Loucy (cell line): Measurements from ENCODE around the gene OR1A2.

Experiments
- H2AFZ ChIP-seq: fragments of 200-600 bp; sonication (generic); 2 replicates; pipeline ENCODE4 v1.6.0; 2016; ENCODE audit warnings: antibody characterized with exemption, mild to moderate bottlenecking, low read length, moderate library complexity
- H3F3A ChIP-seq: fragments of 200-600 bp; 2 replicates; pipeline ENCODE4 v1.6.0; 2016; ENCODE audit warnings: antibody characterized with exemption, low read depth, mild to moderate bottlenecking
- H3K27me3 ChIP-seq: fragments of 200-600 bp; sonication (generic); 2 replicates; pipeline ENCODE4 v1.6.1; 2014; ENCODE audit warnings: low read length, mild to moderate bottlenecking; ENCODE audit not compliant: insufficient read depth, poor library complexity, severe bottlenecking
- H3K36me3 ChIP-seq: fragments of 200-600 bp; sonication (generic); 2 replicates; pipeline ENCODE4 v1.6.1; 2016; ENCODE audit warnings: low read length; ENCODE audit not compliant: insufficient read depth
- H3K4me1 ChIP-seq: fragments of 200-600 bp; sonication (generic); 2 replicates; pipeline ENCODE4 v1.5.1; 2014; ENCODE audit warnings: low read length, mild to moderate bottlenecking; ENCODE audit not compliant: insufficient read depth, poor library complexity, severe bottlenecking
- H3K4me2 ChIP-seq: fragments of 200-600 bp; sonication (generic); 2 replicates; pipeline ENCODE4 v1.6.0; 2014; ENCODE audit warnings: antibody characterized with exemption, low read length, low read depth, mild to moderate bottlenecking; ENCODE audit not compliant: poor library complexity, severe bottlenecking
- H3K4me3 ChIP-seq: fragments of 200-600 bp; sonication (generic); 2 replicates; pipeline ENCODE4 v1.5.1; 2014; ENCODE audit warnings: low read length, mild to moderate bottlenecking, mixed read lengths; ENCODE audit not compliant: poor library complexity, severe bottlenecking
- H3K79me2 ChIP-seq: fragments of 200-600 bp; sonication (generic); 2 replicates; pipeline ENCODE4 v1.6.1; 2014; ENCODE audit warnings: low read length; ENCODE audit not compliant: insufficient read depth
- H3K9ac ChIP-seq: fragments of 200-600 bp; sonication (generic); 2 replicates; pipeline ENCODE4 v1.6.0; 2014; ENCODE audit warnings: mild to moderate bottlenecking, low read depth, low read length, moderate library complexity; ENCODE audit not compliant: poor library complexity, severe bottlenecking
- H3K9me2 ChIP-seq: fragments of 200-600 bp; sonication (generic); replicated peaks from 2 replicates; pipeline ENCODE4 v1.6.1; 2016; ENCODE audit warnings: low read depth, low read length, mixed read lengths
- H3K9me3 ChIP-seq: fragments of 200-600 bp; sonication (generic); 2 replicates; pipeline ENCODE4 v1.6.1; 2014; ENCODE audit warnings: mild to moderate bottlenecking, antibody characterized with exemption, low read length, low read depth; ENCODE audit not compliant: insufficient read depth
- H4K20me1 ChIP-seq: fragments of 200-600 bp; sonication (generic); 2 replicates; pipeline ENCODE4 v1.6.0; 2014; ENCODE audit warnings: antibody characterized with exemption, low read length, mild to moderate bottlenecking; ENCODE audit not compliant: insufficient read depth, poor library complexity, severe bottlenecking
- EZH2phosphoT487 ChIP-seq: fragments of 200-600 bp; IDR thresholded peaks from 2 replicates; pipeline ENCODE4 v1.6.1; 2018; ENCODE audit warnings: antibody characterized with exemption, mild to moderate bottlenecking, moderate library complexity, borderline replicate concordance
- TF ChIP-seq, protein P1 (sequence below): fragments of 200-600 bp; sonication (generic); conservative IDR thresholded peaks from 2 replicates; pipeline ENCODE4 v1.5.1; 2014; ENCODE audit warnings: mild to moderate bottlenecking, antibody characterized with exemption, low read length

OR1A2 gene

DNA sequence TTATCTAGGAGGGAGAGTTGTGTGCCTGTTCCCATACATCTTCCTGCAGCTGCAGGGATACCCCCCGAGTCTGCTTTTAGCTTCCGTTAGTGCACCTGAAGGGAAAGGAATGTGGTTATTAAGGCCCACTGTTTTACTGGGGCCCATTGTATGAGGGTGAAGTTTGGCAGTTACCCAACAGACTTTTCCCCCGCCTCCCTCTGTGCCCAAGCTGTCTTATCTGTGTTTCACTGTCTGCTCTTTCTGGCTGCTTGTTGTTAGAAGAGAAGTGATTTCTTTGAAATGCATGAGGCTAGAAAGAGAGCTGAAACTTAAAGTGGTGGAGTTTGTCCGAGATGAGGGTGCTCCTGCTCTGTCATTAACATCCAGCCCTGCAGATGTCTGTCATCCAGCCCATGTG is 7.4 kb upstream of the OR1A2 start:
- H3F3A ChIP-seq: no peaks in the 10 kb centered on the region
- no peaks in the 10 kb centered on the region for H4K20me1 ChIP-seq
- no peak for TF ChIP-seq EZH2phosphoT487
- TF ChIP-seq, protein P1, sequence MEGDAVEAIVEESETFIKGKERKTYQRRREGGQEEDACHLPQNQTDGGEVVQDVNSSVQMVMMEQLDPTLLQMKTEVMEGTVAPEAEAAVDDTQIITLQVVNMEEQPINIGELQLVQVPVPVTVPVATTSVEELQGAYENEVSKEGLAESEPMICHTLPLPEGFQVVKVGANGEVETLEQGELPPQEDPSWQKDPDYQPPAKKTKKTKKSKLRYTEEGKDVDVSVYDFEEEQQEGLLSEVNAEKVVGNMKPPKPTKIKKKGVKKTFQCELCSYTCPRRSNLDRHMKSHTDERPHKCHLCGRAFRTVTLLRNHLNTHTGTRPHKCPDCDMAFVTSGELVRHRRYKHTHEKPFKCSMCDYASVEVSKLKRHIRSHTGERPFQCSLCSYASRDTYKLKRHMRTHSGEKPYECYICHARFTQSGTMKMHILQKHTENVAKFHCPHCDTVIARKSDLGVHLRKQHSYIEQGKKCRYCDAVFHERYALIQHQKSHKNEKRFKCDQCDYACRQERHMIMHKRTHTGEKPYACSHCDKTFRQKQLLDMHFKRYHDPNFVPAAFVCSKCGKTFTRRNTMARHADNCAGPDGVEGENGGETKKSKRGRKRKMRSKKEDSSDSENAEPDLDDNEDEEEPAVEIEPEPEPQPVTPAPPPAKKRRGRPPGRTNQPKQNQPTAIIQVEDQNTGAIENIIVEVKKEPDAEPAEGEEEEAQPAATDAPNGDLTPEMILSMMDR: no peak
- H3K4me2 ChIP-seq: no peak overlapping the region
- H3K27me3 ChIP-seq: no peaks in the 10 kb centered on the region
- H3K9me3 ChIP-seq: no peaks in the 10 kb centered on the region
- no peak overlapping the region for H3K9ac ChIP-seq
- no peaks in the 10 kb centered on the region for H3K4me1 ChIP-seq
- H3K79me2 ChIP-seq: no peaks in the 10 kb centered on the region
- no peaks in the 10 kb centered on the region for H3K36me3 ChIP-seq
- H3K9me2 ChIP-seq: no peaks in the 10 kb centered on the region
- H3K4me3 ChIP-seq: no peak overlapping the region
- no peak overlapping the region for H2AFZ ChIP-seq

DNA sequence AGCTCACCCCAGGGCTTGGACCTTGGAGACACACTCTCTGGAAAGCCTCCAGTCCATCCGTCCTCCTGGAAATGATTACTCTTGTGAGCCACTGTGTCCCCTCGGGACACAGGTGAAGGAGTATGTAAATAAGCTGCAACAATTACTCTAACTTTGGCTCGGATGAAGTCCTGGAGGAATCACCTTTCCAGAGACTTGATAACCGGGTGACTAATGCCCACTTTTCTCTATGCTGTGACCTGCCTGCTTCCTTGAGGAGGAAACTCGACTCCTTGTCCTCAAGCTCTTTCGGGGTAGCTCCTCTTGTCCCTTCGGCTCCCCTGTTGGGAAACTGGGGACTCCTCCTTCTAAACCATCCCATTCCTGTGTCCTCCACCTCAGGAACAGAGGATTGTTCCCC is 10.0 kb downstream of the OR1A2 start, which contains the start of gene OR1A1:
OR1A1 (plus strand) TSS at position 301 of the 400 bp plus-strand sequence. CDS start 7,954 bp downstream, outside the sequence.
- no peaks in the 10 kb centered on the region for H3K4me1 ChIP-seq

DNA sequence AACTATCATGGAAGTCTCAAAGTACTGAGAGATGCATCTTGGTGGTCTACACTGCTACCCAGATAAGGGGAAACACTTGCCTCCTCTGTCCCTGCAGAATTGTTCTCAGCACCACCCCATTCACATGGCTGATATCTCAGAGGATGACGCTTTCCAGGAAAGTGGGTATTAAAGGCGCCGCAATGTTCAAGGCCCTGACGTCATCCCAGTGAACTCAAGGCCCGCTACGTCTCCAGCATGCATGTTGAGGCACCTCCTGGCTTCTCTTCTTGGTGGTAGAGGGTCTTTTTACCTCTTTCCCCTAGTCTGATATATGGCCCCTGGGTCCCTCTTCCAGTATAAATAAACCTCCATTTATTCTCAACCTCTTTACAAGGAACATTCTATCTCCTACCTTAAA is 11.2 kb downstream of the OR1A2 start:
- TF ChIP-seq, protein P1: no peak
- TF ChIP-seq EZH2phosphoT487: no peak
- Histone ChIP-seq H3K9me3 (no peaks in the 10 kb centered on the region), H2AFZ (no peak overlapping the region), H3K9ac (no peak overlapping the region), H4K20me1 (no peaks in the 10 kb centered on the region), H3K4me3 (no peak overlapping the region), H3K27me3 (no peaks in the 10 kb centered on the region), H3F3A (no peaks in the 10 kb centered on the region), H3K79me2 (no peaks in the 10 kb centered on the region), H3K36me3 (no peaks in the 10 kb centered on the region), H3K9me2 (no peaks in the 10 kb centered on the region), H3K4me1 (no peaks in the 10 kb centered on the region), H3K4me2 (no peak overlapping the region)

More for the DNA sequence above, 10.0 kb downstream of the OR1A2 start, which contains the start of gene OR1A1:
- H3K36me3 ChIP-seq: no peaks in the 10 kb centered on the region
- H4K20me1 ChIP-seq: no peaks in the 10 kb centered on the region
- no peaks in the 10 kb centered on the region for H3K9me3 ChIP-seq
- H3K4me3 ChIP-seq: no peak within 1 kb of the TSS
- H3K9me2 ChIP-seq: no peaks in the 10 kb centered on the region
- no peak within 1 kb of the TSS for H3K4me2 ChIP-seq
- no peak within 1 kb of the TSS for H2AFZ ChIP-seq
- no peaks in the 10 kb centered on the region for H3K79me2 ChIP-seq
- TF ChIP-seq EZH2phosphoT487: no peak
- TF ChIP-seq, protein P1: no peak
- no peak within 1 kb of the TSS for H3K9ac ChIP-seq
- H3K27me3 ChIP-seq: no peaks in the 10 kb centered on the region
- H3F3A ChIP-seq: no peaks in the 10 kb centered on the region
